HepG2 (cell line): ENCODE data around the gene PGS1. TPM values are rescaled to one million over a fixed set of nuclear protein-coding genes. Genes with fewer than 3 reads are reported as not detected.

Experiments used
- CCAR2 ChIP-seq: fragments of 200-400 bp; formaldehyde crosslinking; optimal IDR thresholded peaks from 2 replicates; pipeline ENCODE3; 2018; ENCODE audit warnings: low read depth, mild to moderate bottlenecking, low read length, moderate library complexity
- DNMT3B ChIP-seq: conservative IDR thresholded peaks from 2 replicates; pipeline ENCODE4 v1.6.1; 2016; ENCODE audit warnings: missing biosample characterization, control low read depth
- FOXJ3 ChIP-seq: sonication (generic); formaldehyde crosslinking; IDR thresholded peaks from 2 replicates; pipeline ENCODE4 v1.4.0; 2020; ENCODE audit warnings: missing genetic modification reagents, mild to moderate bottlenecking, borderline replicate concordance
- IRF2 ChIP-seq: IDR thresholded peaks from 2 replicates; pipeline ENCODE4 v1.6.1; 2018; ENCODE audit warnings: missing genetic modification reagents, missing compliant biosample characterization
- KAT7 ChIP-seq: IDR thresholded peaks from 2 replicates; pipeline ENCODE4 v1.6.1; 2018; ENCODE audit warnings: borderline replicate concordance, missing compliant biosample characterization
- MEIS1 ChIP-seq: sonication (generic); formaldehyde crosslinking; IDR thresholded peaks from 2 replicates; pipeline ENCODE4 v1.9.0; 2021; ENCODE audit warnings: mild to moderate bottlenecking, missing genetic modification reagents, moderate library complexity, borderline replicate concordance
- PHF20 ChIP-seq: sonication (generic); formaldehyde crosslinking; IDR thresholded peaks from 2 replicates; pipeline ENCODE4 v1.5.0; 2020; ENCODE audit warnings: mild to moderate bottlenecking, missing genetic modification reagents
- PHF8 ChIP-seq: sonication (generic); formaldehyde crosslinking; IDR thresholded peaks from 2 replicates; pipeline ENCODE4 v1.5.0; 2020; ENCODE audit warnings: missing genetic modification reagents
- RARG ChIP-seq: sonication (generic); formaldehyde crosslinking; IDR thresholded peaks from 2 replicates; pipeline ENCODE4 v1.4.0; 2020; ENCODE audit warnings: low read depth, mild to moderate bottlenecking, missing genetic modification reagents
- RXRB ChIP-seq: IDR thresholded peaks from 2 replicates; pipeline ENCODE4 v1.6.1; 2016; ENCODE audit warnings: borderline replicate concordance, missing genetic modification reagents, missing compliant biosample characterization
- SMC3 ChIP-seq: IDR thresholded peaks from 2 replicates; pipeline ENCODE4 v1.6.1; 2011; ENCODE audit warnings: low read length, improper control_type of control experiment
- SNAI1 ChIP-seq: sonication (generic); formaldehyde crosslinking; IDR thresholded peaks from 2 replicates; pipeline ENCODE4 v1.5.0; 2020; ENCODE audit warnings: mild to moderate bottlenecking, missing genetic modification reagents, borderline replicate concordance
- ZFP62 ChIP-seq: sonication (generic); formaldehyde crosslinking; IDR thresholded peaks from 2 replicates; pipeline ENCODE4 v1.4.0; 2020; ENCODE audit warnings: missing genetic modification reagents
- ZNF180 ChIP-seq: sonication (generic); formaldehyde crosslinking; IDR thresholded peaks from 2 replicates; pipeline ENCODE4 v1.4.0; 2020; ENCODE audit warnings: low read depth, missing genetic modification reagents, borderline replicate concordance
- ZNF235 ChIP-seq: sonication (generic); formaldehyde crosslinking; IDR thresholded peaks from 2 replicates; pipeline ENCODE4 v1.8.1; 2023; ENCODE audit warnings: mild to moderate bottlenecking, missing genetic modification reagents, borderline replicate concordance
- ZNF598 ChIP-seq: sonication (generic); formaldehyde crosslinking; IDR thresholded peaks from 2 replicates; pipeline ENCODE4 v1.5.1; 2020; ENCODE audit warnings: mild to moderate bottlenecking, missing genetic modification reagents, borderline replicate concordance
- ZSCAN31 ChIP-seq: sonication (generic); formaldehyde crosslinking; IDR thresholded peaks from 2 replicates; pipeline ENCODE4 v1.5.0; 2020; ENCODE audit warnings: low read depth, mild to moderate bottlenecking, missing genetic modification reagents
- polyA plus RNA-seq, 8 experiments: library from polyadenylated mRNA; depleted of rRNA in 3 of 8; stranded (reverse) in 7 of 8; unstranded in 1 of 8; fragments of >200 nt; fragmentation: Illumina TruSeq in 4 of 8; extraction: Trizol in 4 of 8; gene quantifications; 2 replicates each; pipeline versions ENCODE4 v1.2.1 to v1.2.3, GENCODE V29; 2011 to 2016; ENCODE audit warnings: low read depth in 4 of 8, missing spikeins in 1 of 8, mixed read lengths in 1 of 8; ENCODE audit not compliant: insufficient read depth in 1 of 8
- total RNA-seq, 5 experiments: library from RNA; depleted of rRNA; stranded (reverse); fragments of >200 nt; fragmentation: Illumina TruSeq; extraction: Trizol; gene quantifications; 2 replicates each; pipeline ENCODE4 v1.2.3, GENCODE V29; 2016; ENCODE audit warnings: low read depth in 1 of 5
- TF ChIP-seq, protein P1 (sequence below), 2 experiments: sonication (generic) in 1 of 2; formaldehyde crosslinking in 1 of 2; IDR thresholded peaks; 2 replicates each; pipeline versions ENCODE4 v1.6.1 to v1.9.0; 2014 to 2022; ENCODE audit warnings: antibody characterized with exemption in 1 of 2, borderline replicate concordance in 1 of 2, inconsistent platforms in 1 of 2, low read depth in 1 of 2, missing genetic modification reagents in 1 of 2
- TF ChIP-seq, protein P2 (sequence below), 2 experiments: sonication (generic) in 1 of 2; formaldehyde crosslinking in 1 of 2; IDR thresholded peaks; 2 replicates each; pipeline versions ENCODE4 v1.4.0 to v1.6.1; 2018 to 2020; ENCODE audit warnings: missing genetic modification reagents in 2 of 2, borderline replicate concordance in 1 of 2, low read depth in 1 of 2, mild to moderate bottlenecking in 1 of 2, missing biosample characterization in 1 of 2
- TF ChIP-seq, protein P3 (sequence below): sonication (generic); formaldehyde crosslinking; IDR thresholded peaks from 2 replicates; pipeline ENCODE4 v1.4.0; 2020; ENCODE audit warnings: missing genetic modification reagents

Gene PGS1
- total and polyA plus RNA-seq, 2 of the 13 experiments (the other 11 are each of a cell fraction or from before 2014, with no cell fraction given), result 25.9 to 31.5 TPM

DNA sequence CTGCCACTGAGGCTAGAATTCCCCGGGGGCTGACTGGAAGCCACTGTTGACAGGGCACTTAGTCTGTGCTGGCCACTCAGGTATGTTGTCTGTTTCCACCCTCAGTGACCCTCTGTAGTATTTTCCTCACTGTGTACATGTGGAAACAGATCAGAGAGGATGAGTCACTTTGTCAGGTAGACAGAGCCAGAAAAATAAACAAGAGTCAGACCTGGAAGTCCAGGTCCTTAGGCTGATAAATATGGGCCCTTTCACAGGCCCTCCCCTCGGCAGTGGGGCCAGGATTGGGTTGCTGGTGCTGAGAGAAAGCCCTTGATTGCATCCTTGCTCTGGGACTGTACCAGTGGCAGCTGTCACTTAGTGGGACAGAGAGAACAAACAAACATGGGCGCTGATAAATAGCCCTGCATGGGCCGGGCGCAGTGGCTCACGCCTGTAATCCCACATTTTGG is 21.3 kb downstream of the PGS1 start (continued):
- no peak; the same call in 1 of the 2 replicates for TF ChIP-seq ZNF235
- TF ChIP-seq MEIS1, result no peak
- no peak for TF ChIP-seq PHF8 (CRISPR knock-in tag)
- TF ChIP-seq PHF20 (CRISPR knock-in tag), result no peak
- TF ChIP-seq RXRB (CRISPR knock-in tag), result peak; percentile 87
- 0 out of 2 replicates have a peak, but pooled peaks have one; percentile 57 for TF ChIP-seq ZNF598 (CRISPR knock-in tag)
- TF ChIP-seq, protein P1, sequence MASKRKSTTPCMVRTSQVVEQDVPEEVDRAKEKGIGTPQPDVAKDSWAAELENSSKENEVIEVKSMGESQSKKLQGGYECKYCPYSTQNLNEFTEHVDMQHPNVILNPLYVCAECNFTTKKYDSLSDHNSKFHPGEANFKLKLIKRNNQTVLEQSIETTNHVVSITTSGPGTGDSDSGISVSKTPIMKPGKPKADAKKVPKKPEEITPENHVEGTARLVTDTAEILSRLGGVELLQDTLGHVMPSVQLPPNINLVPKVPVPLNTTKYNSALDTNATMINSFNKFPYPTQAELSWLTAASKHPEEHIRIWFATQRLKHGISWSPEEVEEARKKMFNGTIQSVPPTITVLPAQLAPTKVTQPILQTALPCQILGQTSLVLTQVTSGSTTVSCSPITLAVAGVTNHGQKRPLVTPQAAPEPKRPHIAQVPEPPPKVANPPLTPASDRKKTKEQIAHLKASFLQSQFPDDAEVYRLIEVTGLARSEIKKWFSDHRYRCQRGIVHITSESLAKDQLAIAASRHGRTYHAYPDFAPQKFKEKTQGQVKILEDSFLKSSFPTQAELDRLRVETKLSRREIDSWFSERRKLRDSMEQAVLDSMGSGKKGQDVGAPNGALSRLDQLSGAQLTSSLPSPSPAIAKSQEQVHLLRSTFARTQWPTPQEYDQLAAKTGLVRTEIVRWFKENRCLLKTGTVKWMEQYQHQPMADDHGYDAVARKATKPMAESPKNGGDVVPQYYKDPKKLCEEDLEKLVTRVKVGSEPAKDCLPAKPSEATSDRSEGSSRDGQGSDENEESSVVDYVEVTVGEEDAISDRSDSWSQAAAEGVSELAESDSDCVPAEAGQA (IDR thresholded peaks at IDR 0.05; ENCODE audit: low read depth), result 0 out of 2 replicates have a peak, but pooled peaks have one; percentile 36
- TF ChIP-seq, protein P1 (CRISPR knock-in tag; IDR thresholded peaks at IDR 0.05; ENCODE audit: borderline replicate concordance), result no peak
- no peak for TF ChIP-seq ZSCAN31
- no peak for TF ChIP-seq SNAI1
- no peak for TF ChIP-seq DNMT3B (CRISPR knock-in tag)
- TF ChIP-seq ZNF180, result no peak
- TF ChIP-seq, protein P2, sequence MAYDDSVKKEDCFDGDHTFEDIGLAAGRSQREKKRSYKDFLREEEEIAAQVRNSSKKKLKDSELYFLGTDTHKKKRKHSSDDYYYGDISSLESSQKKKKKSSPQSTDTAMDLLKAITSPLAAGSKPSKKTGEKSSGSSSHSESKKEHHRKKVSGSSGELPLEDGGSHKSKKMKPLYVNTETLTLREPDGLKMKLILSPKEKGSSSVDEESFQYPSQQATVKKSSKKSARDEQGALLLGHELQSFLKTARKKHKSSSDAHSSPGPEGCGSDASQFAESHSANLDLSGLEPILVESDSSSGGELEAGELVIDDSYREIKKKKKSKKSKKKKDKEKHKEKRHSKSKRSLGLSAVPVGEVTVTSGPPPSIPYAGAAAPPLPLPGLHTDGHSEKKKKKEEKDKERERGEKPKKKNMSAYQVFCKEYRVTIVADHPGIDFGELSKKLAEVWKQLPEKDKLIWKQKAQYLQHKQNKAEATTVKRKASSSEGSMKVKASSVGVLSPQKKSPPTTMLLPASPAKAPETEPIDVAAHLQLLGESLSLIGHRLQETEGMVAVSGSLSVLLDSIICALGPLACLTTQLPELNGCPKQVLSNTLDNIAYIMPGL (CRISPR knock-in tag; IDR thresholded peaks at IDR 0.05; ENCODE audit: borderline replicate concordance in 1 of 2, low read depth in 1 of 2), result no peak
- TF ChIP-seq SMC3, result peak; percentile 13; the same call in 1 of the 2 replicates
- no peak for TF ChIP-seq FOXJ3 (CRISPR knock-in tag)
- no peak for TF ChIP-seq RARG
- no peak for TF ChIP-seq ZFP62 (CRISPR knock-in tag)
- no peak for TF ChIP-seq KAT7 (CRISPR knock-in tag)
- TF ChIP-seq, protein P3, sequence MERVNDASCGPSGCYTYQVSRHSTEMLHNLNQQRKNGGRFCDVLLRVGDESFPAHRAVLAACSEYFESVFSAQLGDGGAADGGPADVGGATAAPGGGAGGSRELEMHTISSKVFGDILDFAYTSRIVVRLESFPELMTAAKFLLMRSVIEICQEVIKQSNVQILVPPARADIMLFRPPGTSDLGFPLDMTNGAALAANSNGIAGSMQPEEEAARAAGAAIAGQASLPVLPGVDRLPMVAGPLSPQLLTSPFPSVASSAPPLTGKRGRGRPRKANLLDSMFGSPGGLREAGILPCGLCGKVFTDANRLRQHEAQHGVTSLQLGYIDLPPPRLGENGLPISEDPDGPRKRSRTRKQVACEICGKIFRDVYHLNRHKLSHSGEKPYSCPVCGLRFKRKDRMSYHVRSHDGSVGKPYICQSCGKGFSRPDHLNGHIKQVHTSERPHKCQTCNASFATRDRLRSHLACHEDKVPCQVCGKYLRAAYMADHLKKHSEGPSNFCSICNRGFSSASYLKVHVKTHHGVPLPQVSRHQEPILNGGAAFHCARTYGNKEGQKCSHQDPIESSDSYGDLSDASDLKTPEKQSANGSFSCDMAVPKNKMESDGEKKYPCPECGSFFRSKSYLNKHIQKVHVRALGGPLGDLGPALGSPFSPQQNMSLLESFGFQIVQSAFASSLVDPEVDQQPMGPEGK (CRISPR knock-in tag), result peak; percentile 72
- no peak for TF ChIP-seq CCAR2
- TF ChIP-seq IRF2 (CRISPR knock-in tag), result 0 out of 2 replicates have a peak, but pooled peaks have one; percentile 48
